GM21825 (cell line): Measurements from ENCODE around the gene ALDOB.

Experiments used
- ATAC-seq: cut with Tn5 transposase; IDR thresholded peaks from one replicate; pipeline ENCODE4 v1.9.1; 2021; ENCODE audit warnings: mild to moderate bottlenecking, moderate library complexity; ENCODE audit not compliant: unreplicated experiment

Gene ALDOB

GRCh38 chr9:101457003-101457402 lies 21.4 kb upstream of the ALDOB start:
- ATAC-seq = no peak

DNA sequence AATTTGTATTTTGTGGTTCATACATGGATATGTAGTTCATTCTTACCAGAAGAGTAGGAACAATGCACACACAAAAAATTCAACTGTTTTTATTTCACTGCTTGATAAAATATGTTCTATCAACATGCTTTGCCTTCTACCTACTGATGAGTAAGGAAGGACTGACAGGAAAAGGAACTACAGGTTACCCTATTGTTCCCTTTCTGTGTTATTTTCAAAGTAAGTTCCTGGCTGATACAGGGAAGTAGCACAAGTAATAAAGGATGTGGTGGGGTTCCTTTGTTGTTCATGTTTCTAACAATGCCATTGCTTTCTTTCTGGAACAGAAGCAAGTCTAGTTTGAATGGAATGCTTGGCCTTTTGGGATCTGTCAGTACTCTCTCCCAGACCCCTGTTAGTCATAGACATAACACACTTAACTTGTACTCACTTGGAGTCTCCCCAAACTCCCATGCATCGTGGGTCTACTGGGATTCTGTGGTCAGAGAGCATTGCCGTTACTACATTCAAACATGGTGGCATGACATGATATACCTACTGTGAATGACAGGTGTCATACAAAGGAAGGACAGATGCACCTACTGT lies 20.2 kb upstream of the ALDOB start:
- ATAC-seq = no peak

GRCh38 chr9:101453776-101454570 lies 18.4 kb upstream of the ALDOB start:
- ATAC-seq = no peak

- ATAC-seq = no peak
Measured at GRCh38 chr9:101451498-101451897, 15.9 kb upstream of the ALDOB start.

- no peak for ATAC-seq
Measured at GRCh38 chr9:101450931-101451330, 15.4 kb upstream of the ALDOB start.

GRCh38 chr9:101449071-101449721 lies 13.6 kb upstream of the ALDOB start:
- ATAC-seq = peak; percentile 98

DNA sequence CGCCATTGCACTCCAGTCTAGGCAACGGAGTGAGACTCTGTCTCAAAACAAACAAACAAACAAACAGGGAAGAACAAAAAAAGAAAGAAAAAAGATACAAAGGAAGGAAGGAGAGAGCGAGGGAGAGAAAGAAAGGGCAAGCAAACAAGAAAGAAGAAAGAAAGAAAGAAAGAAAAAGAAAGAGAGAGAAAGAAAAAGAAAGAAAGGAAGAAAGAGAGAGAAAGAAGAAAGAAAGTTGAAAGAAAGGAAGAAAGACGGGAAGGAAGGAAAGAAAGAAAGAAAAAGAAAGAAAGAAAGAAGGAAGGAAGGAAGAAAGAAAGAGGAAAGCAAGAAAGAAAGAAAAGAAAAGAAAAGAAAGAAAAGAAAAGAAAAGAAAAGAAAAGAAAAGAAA lies 13.1 kb upstream of the ALDOB start:
- ATAC-seq = no peak

DNA sequence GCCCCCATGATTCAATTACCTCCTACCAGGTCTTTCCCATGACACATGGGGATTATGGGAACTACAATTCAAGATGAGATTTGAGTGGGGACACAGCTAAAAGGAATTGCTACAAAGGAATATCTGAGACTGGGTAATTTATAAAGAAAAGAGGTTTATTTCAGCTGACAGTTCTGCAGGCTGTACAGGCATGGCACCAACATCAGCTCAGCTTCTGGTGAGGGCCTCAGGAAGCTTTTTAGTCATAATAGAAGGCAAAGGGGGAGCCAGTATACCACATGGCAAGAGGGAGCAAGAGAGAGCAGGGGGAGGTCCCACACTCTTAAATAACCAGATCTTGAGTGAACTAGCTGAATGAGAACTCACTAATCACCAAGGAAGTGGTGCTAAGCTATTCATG lies 11.2 kb upstream of the ALDOB start:
- ATAC-seq = no peak

DNA sequence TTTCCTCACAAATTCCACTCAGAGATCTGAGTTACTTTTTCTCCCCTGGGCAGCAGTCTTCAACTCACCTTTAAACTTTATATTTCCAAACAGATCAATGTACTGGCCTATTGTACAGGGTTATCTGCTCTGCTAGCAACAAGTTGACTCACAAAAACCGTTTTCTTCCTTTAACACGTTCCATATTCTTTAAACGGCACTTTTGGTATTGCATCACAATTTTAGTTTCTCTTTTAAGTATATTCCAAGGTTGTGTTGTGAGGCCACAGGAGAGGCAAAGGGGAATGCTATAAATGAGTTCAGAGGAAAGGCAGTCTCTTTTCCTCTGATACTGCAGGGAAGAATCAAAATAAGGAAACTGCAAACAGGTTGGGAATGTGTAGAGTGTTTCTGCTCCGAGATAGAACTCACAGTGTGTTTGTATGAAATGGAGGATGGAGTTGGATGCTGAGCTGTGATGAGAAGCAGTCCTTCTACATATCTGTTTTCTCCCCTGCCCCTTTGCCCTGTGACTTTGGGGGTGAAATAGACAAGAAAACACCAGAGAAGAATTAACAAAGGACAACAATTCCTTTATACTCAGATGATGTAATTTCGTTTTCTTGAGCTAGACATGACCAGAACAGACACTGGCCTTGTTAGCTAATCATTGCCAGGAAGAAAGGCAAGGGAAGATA lies 9.9 kb upstream of the ALDOB start:
- no peak for ATAC-seq

DNA sequence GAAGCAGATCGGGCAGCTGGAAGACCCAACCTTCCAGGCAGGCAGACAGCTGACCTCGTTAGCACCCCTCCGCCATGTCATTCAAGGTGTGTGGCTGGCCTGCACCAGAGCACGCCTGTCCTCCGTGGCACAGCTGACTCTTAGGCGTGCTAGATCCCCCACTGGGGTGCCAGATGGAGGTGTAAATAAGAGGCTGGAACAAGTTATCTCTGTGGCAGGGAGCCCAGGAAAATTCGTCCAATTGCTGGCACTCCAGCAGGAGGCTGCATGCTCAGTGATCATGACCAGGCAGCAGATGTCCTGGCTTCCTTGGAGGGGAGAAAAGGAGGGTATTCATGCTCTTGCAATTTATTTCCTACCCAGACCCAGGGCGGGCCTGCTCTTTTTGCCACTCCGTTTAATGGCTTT lies 7.8 kb upstream of the ALDOB start:
- ATAC-seq = no peak

- no peak for ATAC-seq
Measured at GRCh38 chr9:101442736-101443135, 7.2 kb upstream of the ALDOB start.

DNA sequence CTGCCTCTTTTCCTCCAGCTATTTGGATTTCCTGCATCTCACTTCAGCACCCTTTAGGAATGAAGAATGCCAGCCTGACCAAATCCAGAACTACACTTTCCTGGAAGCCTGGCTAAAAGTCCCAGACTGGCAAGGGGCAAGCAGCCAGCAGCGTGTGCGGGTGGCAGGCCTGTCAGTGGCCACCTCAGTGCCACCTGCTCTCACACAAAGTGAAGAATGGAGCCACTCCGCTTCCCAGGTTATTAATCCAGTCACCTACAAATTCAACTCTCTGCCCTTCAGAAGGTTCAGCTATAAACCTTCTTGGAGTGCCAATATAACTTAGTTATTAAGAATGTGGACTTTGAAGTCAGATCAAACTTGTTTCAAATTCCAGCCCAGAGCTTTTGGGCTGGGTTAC lies 6.7 kb upstream of the ALDOB start:
- ATAC-seq = no peak

GRCh38 chr9:101440714-101441230 lies 5.2 kb upstream of the ALDOB start:
- ATAC-seq = no peak

DNA sequence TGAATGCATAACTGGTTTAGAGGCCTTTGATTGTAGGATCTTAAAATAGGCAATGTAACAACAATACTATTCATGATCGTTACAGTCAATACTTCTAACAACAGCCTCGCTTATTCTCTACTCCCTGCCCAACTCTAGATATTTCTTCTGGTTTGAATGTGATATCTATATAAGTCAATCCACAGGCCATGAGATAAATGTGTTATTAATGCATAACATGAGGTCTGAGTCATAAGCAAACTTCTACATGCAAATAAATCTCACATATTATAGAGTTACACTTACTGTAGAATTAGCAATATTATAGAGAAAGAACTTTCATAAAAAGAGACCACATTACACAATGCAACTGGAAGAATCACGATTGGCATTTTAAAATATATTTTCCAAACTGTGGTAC lies 2.9 kb upstream of the ALDOB start:
- ATAC-seq = no peak

GRCh38 chr9:101437806-101438232 lies 2.2 kb upstream of the ALDOB start:
- no peak for ATAC-seq

DNA sequence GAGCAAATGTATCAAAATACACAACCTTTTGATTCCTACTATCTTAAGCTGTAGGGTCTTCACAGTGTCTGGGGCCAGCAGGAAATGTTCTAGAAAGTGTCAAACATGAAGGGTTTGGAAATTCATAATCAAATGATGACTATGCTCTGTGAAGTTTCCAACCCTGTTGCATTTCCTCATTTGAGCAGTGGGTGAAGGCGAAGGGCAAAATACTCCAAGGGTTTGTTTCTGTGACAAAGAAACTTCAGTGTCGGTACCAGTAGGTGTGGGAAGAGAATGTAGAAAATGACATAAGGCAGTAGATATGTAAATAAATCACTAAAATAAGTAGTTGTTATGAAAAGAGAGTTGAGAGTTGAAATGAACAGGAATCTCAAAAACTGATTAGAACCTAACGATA lies 576 bp downstream of the ALDOB start:
- ATAC-seq = no peak

GRCh38 chr9:101433229-101433628 lies 2.3 kb downstream of the ALDOB start:
- ATAC-seq = no peak

- no peak for ATAC-seq
Measured at GRCh38 chr9:101432740-101433139, 2.8 kb downstream of the ALDOB start.

- ATAC-seq = no peak
Measured at GRCh38 chr9:101432171-101432570, 3.4 kb downstream of the ALDOB start.

- no peak for ATAC-seq
Measured at GRCh38 chr9:101429736-101430135, 5.8 kb downstream of the ALDOB start.

DNA sequence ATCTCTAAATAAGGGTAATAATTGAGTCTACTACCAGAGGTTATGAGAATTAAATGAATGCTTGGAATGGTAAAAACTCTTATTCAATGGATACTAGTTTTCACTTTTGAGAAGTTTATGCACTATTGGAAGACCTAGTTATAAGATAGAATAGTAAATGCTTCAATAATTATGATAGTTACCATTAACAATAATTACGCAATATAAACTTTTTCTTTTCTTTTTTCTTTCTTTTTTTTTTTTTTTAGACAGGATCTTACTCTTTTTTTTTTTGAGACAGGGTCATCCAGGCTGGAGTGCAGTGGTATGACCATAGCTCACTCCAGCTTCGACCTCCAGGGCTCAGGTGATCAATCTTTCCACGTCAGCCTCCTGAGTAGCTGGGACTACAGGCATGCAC lies 6.7 kb downstream of the ALDOB start:
- no peak for ATAC-seq
